Suprapubic skin (tissue), 4 donors: ENCODE results near the gene CCDC57. TPM values are rescaled to one million over a fixed set of nuclear protein-coding genes. Genes with fewer than 3 reads are reported as not detected.

Experiments
- DNase-seq, 2 donors: peaks; one replicate each; pipeline ENCODE4 v3.0.0-alpha.2; 2019; ENCODE audit warnings: low spot score in 2 of 2
- H3K27ac ChIP-seq: fragments of 200-600 bp; sonication (generic); one replicate; pipeline ENCODE4 v1.5.1; 2019
- H3K27me3 ChIP-seq: fragments of 200-600 bp; sonication (generic); one replicate; pipeline ENCODE4 v1.5.1; 2019
- H3K36me3 ChIP-seq: fragments of 200-600 bp; sonication (generic); one replicate; pipeline ENCODE4 v1.5.1; 2019
- H3K4me1 ChIP-seq: fragments of 200-600 bp; sonication (generic); one replicate; pipeline ENCODE4 v1.5.1; 2019
- H3K4me3 ChIP-seq: fragments of 200-600 bp; sonication (generic); one replicate; pipeline ENCODE4 v1.5.1; 2019; ENCODE audit warnings: mild to moderate bottlenecking
- H3K9me3 ChIP-seq: fragments of 200-600 bp; sonication (generic); one replicate; pipeline ENCODE4 v1.5.1; 2019
- CTCF ChIP-seq, 2 donors: fragments of 200-600 bp in 1 of 2; fragments of 450-650 bp in 1 of 2; sonication (generic) in 1 of 2; IDR thresholded peaks; one replicate each; pipeline ENCODE4 v1.5.1; 2016 to 2019; ENCODE audit warnings: antibody characterized with exemption in 2 of 2, mild to moderate bottlenecking in 1 of 2, moderate library complexity in 1 of 2
- EP300 ChIP-seq: sonication (generic); formaldehyde crosslinking; IDR thresholded peaks from one replicate; pipeline ENCODE4 v1.6.1; 2017; ENCODE audit warnings: antibody characterized with exemption
- POLR2A ChIP-seq, 2 donors: fragments of 450-650 bp; IDR thresholded peaks; one replicate each; pipeline ENCODE4 v1.6.1; 2017; ENCODE audit warnings: antibody characterized with exemption in 2 of 2, mild to moderate bottlenecking in 2 of 2, moderate library complexity in 2 of 2
- POLR2AphosphoS5 ChIP-seq, 3 donors: sonication (generic); formaldehyde crosslinking; IDR thresholded peaks; one replicate each; pipeline ENCODE4 v1.6.1; 2017; ENCODE audit warnings: antibody characterized with exemption in 3 of 3
- WGBS: methylation state at CpG from one replicate; pipeline ENCODE4 v1.1.5; 2018; 5-methylcytosine and 5-hydroxymethylcytosine counted together
- total RNA-seq, 4 donors: library from RNA; depleted of rRNA; stranded (reverse); fragments of >200 nt; gene quantifications; one replicate each; pipeline ENCODE4 v1.1.0, GENCODE V29; 2016

Gene CCDC57
- total RNA-seq, 4 donors from 2014 or later, result 16.1 to 29.8 (median 20.3) TPM

- H3K27me3 ChIP-seq, result no peaks in the 10 kb centered on the region
- peaks cover 93% of the 10 kb centered on the region for H3K4me1 ChIP-seq
- H3K27ac ChIP-seq, result no peak overlapping the region
- DNase-seq, result peak in 1 of 2 donors; percentile 68
- no peaks in the 10 kb centered on the region for H3K9me3 ChIP-seq
- TF ChIP-seq POLR2A (IDR thresholded peaks at IDR 0.05), result no peak
- no peak for TF ChIP-seq POLR2AphosphoS5 (IDR thresholded peaks at IDR 0.05)
- no peak for TF ChIP-seq CTCF (IDR thresholded peaks at IDR 0.05)
- no peak for TF ChIP-seq EP300
- peaks cover 20% of the 10 kb centered on the region for H3K36me3 ChIP-seq
- peak overlapping the region; percentile 40 for H3K4me3 ChIP-seq
- WGBS, result 80% methylated on average over 3 of the region's 17 CpGs
Observed at GRCh38 chr17:82239401-82239925, 26.8 kb upstream of the CCDC57 start.

GRCh38 chr17:82238472-82239201, 26.0 kb upstream of the CCDC57 start:
- peak; percentile 82 to 93 for DNase-seq
- peak overlapping the region; percentile 45 for H3K27ac ChIP-seq
- H3K9me3 ChIP-seq, result no peaks in the 10 kb centered on the region
- H3K4me1 ChIP-seq, result peaks cover 91% of the 10 kb centered on the region
- peak overlapping the region; percentile 40 for H3K4me3 ChIP-seq
- WGBS, result 21% methylated on average over 20 of the region's 33 CpGs
- no peak for TF ChIP-seq CTCF (IDR thresholded peaks at IDR 0.05)
- no peak for TF ChIP-seq POLR2AphosphoS5 (IDR thresholded peaks at IDR 0.05)
- TF ChIP-seq POLR2A (IDR thresholded peaks at IDR 0.05), result no peak
- TF ChIP-seq EP300, result no peak
- H3K27me3 ChIP-seq, result no peaks in the 10 kb centered on the region
- H3K36me3 ChIP-seq, result peaks cover 11% of the 10 kb centered on the region

GRCh38 chr17:82237746-82238471, 25.3 kb upstream of the CCDC57 start:
- DNase-seq, result peak; percentile 70 to 77
- H3K27ac ChIP-seq, result peak overlapping the region; percentile 45
- TF ChIP-seq EP300, result no peak
- TF ChIP-seq POLR2AphosphoS5 (IDR thresholded peaks at IDR 0.05), result no peak
- no peak for TF ChIP-seq CTCF (IDR thresholded peaks at IDR 0.05)
- TF ChIP-seq POLR2A (IDR thresholded peaks at IDR 0.05), result no peak
- no peaks in the 10 kb centered on the region for H3K27me3 ChIP-seq
- 100% methylated on average over 1 of the region's 34 CpGs for WGBS
- peaks cover 84% of the 10 kb centered on the region for H3K4me1 ChIP-seq
- H3K4me3 ChIP-seq, result peak overlapping the region; percentile 40
- H3K9me3 ChIP-seq, result no peaks in the 10 kb centered on the region
- H3K36me3 ChIP-seq, result peaks cover 5% of the 10 kb centered on the region

GRCh38 chr17:82237083-82237745, 24.6 kb upstream of the CCDC57 start:
- Histone ChIP-seq H3K9me3 (no peaks in the 10 kb centered on the region), H3K4me1 (peaks cover 82% of the 10 kb centered on the region), H3K27me3 (no peaks in the 10 kb centered on the region), H3K36me3 (peaks cover 5% of the 10 kb centered on the region), H3K4me3 (no peak overlapping the region), H3K27ac (no peak overlapping the region)
- peak in 1 of 2 donors; percentile 64 for DNase-seq
- TF ChIP-seq CTCF (IDR thresholded peaks at IDR 0.05), result no peak
- no peak for TF ChIP-seq EP300
- no peak for TF ChIP-seq POLR2AphosphoS5 (IDR thresholded peaks at IDR 0.05)
- TF ChIP-seq POLR2A (IDR thresholded peaks at IDR 0.05), result no peak
- 84% methylated on average over 38 of the region's 59 CpGs for WGBS
